CD4-positive, alpha-beta T cell (primary cell): ENCODE data around the gene QRSL1. TPM values are rescaled to one million over a fixed set of nuclear protein-coding genes. Genes with fewer than 3 reads are reported as not detected.

ENCODE experiments used
- ATAC-seq: fragments of 200-7000 bp; cut with Tn5 transposase; one replicate; pipeline ENCODE4 v1.10.0; 2022; ENCODE audit warnings: mild to moderate bottlenecking; ENCODE audit not compliant: poor library complexity
- CTCF ChIA-PET: fragments of 350-600 bp; sonication (Branson Sonifier 250); formaldehyde crosslinking; loops from one replicate; lab custom pipeline; 2021; ENCODE audit warnings: antibody characterized with exemption, inconsistent platforms; lab: Charles Lee
- POLR2A ChIA-PET: fragments of 350-600 bp; sonication (Branson Sonifier 250); formaldehyde crosslinking; loops from one replicate; lab custom pipeline; 2021; ENCODE audit warnings: antibody characterized with exemption, inconsistent platforms; lab: Charles Lee
- DNase-seq, 14 experiments: peaks; one replicate each; pipeline ENCODE4 v3.0.0-alpha.2; 2013 to 2020; ENCODE audit warnings: mixed read lengths in 2 of 14
- H3K27ac ChIP-seq, 2 donors: one replicate each; pipeline versions ENCODE4 v1.5.1 to v1.7.0; 2013; ENCODE audit warnings: low read length in 2 of 2, low read depth in 1 of 2, mild to moderate bottlenecking in 1 of 2
- H3K27me3 ChIP-seq, 2 experiments: 1 replicate in 1 of 2; 2 replicates in 1 of 2; pipeline versions ENCODE4 v1.6.1 to v1.7.0; 2013; ENCODE audit warnings: low read length in 2 of 2, control low read depth in 1 of 2, mild to moderate bottlenecking in 1 of 2, moderate library complexity in 1 of 2; ENCODE audit not compliant: insufficient read depth in 2 of 2, control insufficient read depth in 1 of 2
- H3K36me3 ChIP-seq: one replicate; pipeline ENCODE4 v1.6.1; 2013; ENCODE audit warnings: low read length, control low read depth; ENCODE audit not compliant: insufficient read depth
- H3K4me1 ChIP-seq: one replicate; pipeline ENCODE4 v1.6.1; 2013; ENCODE audit warnings: low read length, control low read depth; ENCODE audit not compliant: insufficient read depth
- H3K4me3 ChIP-seq: one replicate; pipeline ENCODE4 v1.5.1; 2013; ENCODE audit warnings: mild to moderate bottlenecking, low read length, moderate library complexity
- H3K9me3 ChIP-seq, 2 experiments: 1 replicate in 1 of 2; 2 replicates in 1 of 2; pipeline versions ENCODE4 v1.6.1 to v1.7.0; 2013; ENCODE audit warnings: low read length in 2 of 2, mild to moderate bottlenecking in 2 of 2, control low read depth in 1 of 2, moderate library complexity in 1 of 2; ENCODE audit not compliant: control insufficient read depth in 1 of 2, insufficient read depth in 1 of 2
- H3K27ac Mint-ChIP-seq: one replicate; pipeline ENCODE4 v1.8.0; 2020; ENCODE audit warnings: mixed read lengths
- H3K27me3 Mint-ChIP-seq: one replicate; pipeline ENCODE4 v1.8.0; 2021; ENCODE audit warnings: mixed read lengths
- H3K36me3 Mint-ChIP-seq: one replicate; pipeline ENCODE4 v1.8.0; 2021; ENCODE audit warnings: low read depth, mixed read lengths
- H3K4me1 Mint-ChIP-seq: one replicate; pipeline ENCODE4 v1.8.0; 2021; ENCODE audit warnings: low read depth, mixed read lengths
- H3K4me3 Mint-ChIP-seq: one replicate; pipeline ENCODE4 v1.8.0; 2020; ENCODE audit warnings: mild to moderate bottlenecking, mixed read lengths
- H3K9me3 Mint-ChIP-seq: one replicate; pipeline ENCODE4 v1.8.0; 2020; ENCODE audit warnings: mixed read lengths
- CTCF ChIP-seq: fragments of 200-600 bp; IDR thresholded peaks from one replicate; pipeline ENCODE4 v1.8.0; 2022; ENCODE audit warnings: antibody characterized with exemption, mild to moderate bottlenecking
- intact Hi-C, 2 experiments: fragments of 100-400 bp; cut with DNase I in 1 of 2; cut with micrococcal nuclease in 1 of 2; formaldehyde crosslinking; loops; one replicate each; pipeline versions ENCODE4 v1.15.1 to v1.9.0; 2023 to 2025; cut with DNase I, micrococcal nuclease
- total RNA-seq, 174 experiments: library from RNA in 2 of 174; stranded (reverse) in 2 of 174; gene quantifications; one replicate each; pipeline ENCODE4 v1.2.3 and lab custom pipeline; 2021 to 2026

Gene QRSL1
- total RNA-seq, 2 experiments from 2014 or later: 7.3 to 9.3 TPM

GRCh38 chr6:106714281-106714680 is 84.9 kb downstream of the QRSL1 start:
- POLR2A ChIA-PET: no interaction called here
- no peaks in the 10 kb centered on the region for H3K4me1 Mint-ChIP-seq
- no peak overlapping the region for H3K4me3 Mint-ChIP-seq
- Histone ChIP-seq H3K4me3 (no peak overlapping the region), H3K27ac (no peak overlapping the region), H3K36me3 (no peaks in the 10 kb centered on the region), H3K4me1 (no peaks in the 10 kb centered on the region), H3K27me3 (peaks cover 0 to 6% of the 10 kb centered on the region in 2 experiments), H3K9me3 (no peaks in the 10 kb centered on the region)
- CTCF ChIA-PET: no interaction called here
- H3K9me3 Mint-ChIP-seq: no peaks in the 10 kb centered on the region
- intact Hi-C loops: no loop called here
- peaks cover 40% of the 10 kb centered on the region for H3K27me3 Mint-ChIP-seq
- H3K36me3 Mint-ChIP-seq: no peaks in the 10 kb centered on the region
- no peak for ATAC-seq
- DNase-seq: no peak
- no peak for TF ChIP-seq CTCF
- H3K27ac Mint-ChIP-seq: no peak overlapping the region

- POLR2A ChIA-PET: no interaction called here
- Histone ChIP-seq H3K4me1 (no peaks in the 10 kb centered on the region), H3K27me3 (peaks cover 0 to 6% of the 10 kb centered on the region in 2 experiments), H3K36me3 (no peaks in the 10 kb centered on the region), H3K4me3 (no peak overlapping the region), H3K9me3 (no peaks in the 10 kb centered on the region), H3K27ac (no peak overlapping the region)
- H3K27ac Mint-ChIP-seq: no peak overlapping the region
- H3K4me3 Mint-ChIP-seq: no peak overlapping the region
- peaks cover 31% of the 10 kb centered on the region for H3K27me3 Mint-ChIP-seq
- H3K9me3 Mint-ChIP-seq: no peaks in the 10 kb centered on the region
- no peak for TF ChIP-seq CTCF
- intact Hi-C loops: no loop called here
- no peaks in the 10 kb centered on the region for H3K4me1 Mint-ChIP-seq
- DNase-seq: no peak
- H3K36me3 Mint-ChIP-seq: no peaks in the 10 kb centered on the region
- ATAC-seq: no peak
- CTCF ChIA-PET: no interaction called here
Observed at GRCh38 chr6:106715922-106716321, 86.5 kb downstream of the QRSL1 start.

- Histone ChIP-seq H3K36me3 (no peaks in the 10 kb centered on the region), H3K27ac (no peak overlapping the region), H3K4me1 (no peaks in the 10 kb centered on the region), H3K9me3 (no peaks in the 10 kb centered on the region), H3K27me3 (peaks cover 0 to 6% of the 10 kb centered on the region in 2 experiments), H3K4me3 (no peak overlapping the region)
- H3K27me3 Mint-ChIP-seq: peaks cover 31% of the 10 kb centered on the region
- H3K4me3 Mint-ChIP-seq: no peak overlapping the region
- no peaks in the 10 kb centered on the region for H3K4me1 Mint-ChIP-seq
- H3K36me3 Mint-ChIP-seq: no peaks in the 10 kb centered on the region
- ATAC-seq: no peak
- POLR2A ChIA-PET: no interaction called here
- CTCF ChIA-PET: no interaction called here
- no peak for TF ChIP-seq CTCF
- intact Hi-C loops: no loop called here
- DNase-seq: no peak
- no peak overlapping the region for H3K27ac Mint-ChIP-seq
- H3K9me3 Mint-ChIP-seq: no peaks in the 10 kb centered on the region
Observed at GRCh38 chr6:106716966-106717365, 87.6 kb downstream of the QRSL1 start.

Other genes with a start within 250 kb of the QRSL1 start
- gene RTN4IP1, start 80 bp upstream of the QRSL1 start, total RNA-seq: 1 to 10 TPM; 2.4 to 2.5 TPM